ENCODE measurements around the gene PAWR.
A peak's percentile ranks its signal among the peaks of the same experiment; 100 is the strongest.

DNA sequence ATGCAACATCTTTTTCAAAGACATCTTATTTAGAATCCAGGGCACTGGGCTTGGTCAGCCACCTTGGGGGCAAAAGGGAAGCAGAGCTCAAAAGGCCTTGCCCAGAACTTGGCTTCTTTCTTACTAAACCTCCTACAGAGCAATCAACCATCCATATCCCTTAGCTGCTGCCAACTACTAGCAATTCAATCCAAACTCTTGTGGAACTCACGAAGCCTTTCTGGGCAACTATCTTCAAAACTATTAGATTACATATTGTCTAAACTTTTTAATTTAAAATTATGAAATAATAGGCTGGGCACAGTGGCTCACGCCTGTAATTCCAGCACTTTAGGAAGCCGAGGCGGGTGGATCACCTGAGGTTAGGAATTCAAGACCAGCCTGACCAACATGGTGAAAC, 95.5 kb downstream of the PAWR start:
- TF ChIP-seq TEAD4 (IDR thresholded peaks at IDR 0.05) (no peak; the same call in 1 of the 2 replicates), REST (IDR thresholded peaks at IDR 0.05; ENCODE audit: low read depth) (no peak), TAF1 (IDR thresholded peaks at IDR 0.05; ENCODE audit: low read depth) (no peak), EP300 (IDR thresholded peaks at IDR 0.05; ENCODE audit: borderline replicate concordance) (peak; percentile 40; the same call in 1 of the 2 replicates), CEBPB (IDR thresholded peaks at IDR 0.05) (no peak), FOXM1 (IDR thresholded peaks at IDR 0.05; ENCODE audit: borderline replicate concordance, low read depth) (peak; percentile 51; the same call in 1 of the 2 replicates), MAX (IDR thresholded peaks at IDR 0.05) (no peak), YY1 (IDR thresholded peaks at IDR 0.05; ENCODE audit: low read depth) (no peak), RAD21 (IDR thresholded peaks at IDR 0.05; ENCODE audit: low read depth) (no peak), CREB1 (IDR thresholded peaks at IDR 0.05; ENCODE audit: low read depth) (no peak), EGR1 (IDR thresholded peaks at IDR 0.05) (no peak), NFIC (IDR thresholded peaks at IDR 0.05) (peak; percentile 82), TCF12 (IDR thresholded peaks at IDR 0.05; ENCODE audit: low read depth) (no peak), USF1 (IDR thresholded peaks at IDR 0.05) (no peak)
